Measurements from ENCODE around the gene SUGP2. TPM values are rescaled to one million over a fixed set of nuclear protein-coding genes. Genes with fewer than 3 reads are reported as not detected.

The SUGP2 gene
- total RNA-seq, 2 donors from 2014 or later: 44.1 to 55.3 TPM

GRCh38 chr19:19057317-19057716 lies 24.0 kb upstream of the SUGP2 start:
- intact Hi-C loops (cut with DNase I): no loop called here
- no peak for DNase-seq
- H3K4me1 ChIP-seq: no peaks in the 10 kb centered on the region
- no peak overlapping the region for H3K4me3 ChIP-seq
- H3K27ac ChIP-seq: no peak overlapping the region
- no peaks in the 10 kb centered on the region for H3K9me3 ChIP-seq
- TF ChIP-seq CTCF (IDR thresholded peaks at IDR 0.05): no peak
- H3K36me3 ChIP-seq: peaks cover 10% of the 10 kb centered on the region
- H3K27me3 ChIP-seq: no peaks in the 10 kb centered on the region
- H3K9ac ChIP-seq (ENCODE audit: low read depth in 2 of 2, low read length in 2 of 2): no peak overlapping the region

DNA sequence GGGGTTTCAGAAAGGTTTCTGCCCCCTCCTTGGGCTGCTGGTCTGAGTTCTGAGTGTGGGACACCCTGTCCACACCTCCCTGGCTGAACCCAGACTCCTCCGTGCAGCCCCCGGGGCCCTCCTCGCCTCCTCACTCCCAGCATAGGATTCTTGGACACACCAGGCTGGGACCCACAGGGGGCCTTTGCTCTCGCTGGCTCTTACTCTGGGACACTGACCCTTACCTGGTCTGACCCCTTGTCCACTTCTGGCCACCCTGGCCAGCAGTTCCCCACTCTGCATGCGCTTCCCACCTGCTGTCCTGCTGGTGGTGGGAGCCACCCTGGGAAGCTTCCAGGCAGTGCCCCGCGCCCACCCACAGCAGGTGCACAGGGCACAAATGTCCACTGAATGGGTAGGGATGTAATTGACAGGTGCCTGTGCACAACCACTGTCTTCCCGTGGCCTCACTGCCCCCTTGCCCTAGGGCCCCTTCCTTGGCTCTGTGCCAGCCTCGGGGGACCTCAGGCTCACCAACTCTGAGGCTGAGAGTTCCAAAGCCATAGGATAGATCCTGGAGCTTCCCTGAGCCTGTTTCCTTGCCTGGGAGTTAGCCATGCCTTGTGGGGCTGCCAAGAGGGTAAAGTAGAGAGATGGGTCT lies 23.4 kb upstream of the SUGP2 start:
- no peak overlapping the region for H3K9ac ChIP-seq (ENCODE audit: low read depth in 2 of 2, low read length in 2 of 2)
- intact Hi-C loops (cut with DNase I): no loop called here
- H3K27ac ChIP-seq: no peak overlapping the region
- no peaks in the 10 kb centered on the region for H3K4me1 ChIP-seq
- no peaks in the 10 kb centered on the region for H3K27me3 ChIP-seq
- DNase-seq: no peak
- H3K4me3 ChIP-seq: no peak overlapping the region
- no peak for TF ChIP-seq CTCF (IDR thresholded peaks at IDR 0.05)
- no peaks in the 10 kb centered on the region for H3K9me3 ChIP-seq
- H3K36me3 ChIP-seq: peaks cover 10% of the 10 kb centered on the region

DNA sequence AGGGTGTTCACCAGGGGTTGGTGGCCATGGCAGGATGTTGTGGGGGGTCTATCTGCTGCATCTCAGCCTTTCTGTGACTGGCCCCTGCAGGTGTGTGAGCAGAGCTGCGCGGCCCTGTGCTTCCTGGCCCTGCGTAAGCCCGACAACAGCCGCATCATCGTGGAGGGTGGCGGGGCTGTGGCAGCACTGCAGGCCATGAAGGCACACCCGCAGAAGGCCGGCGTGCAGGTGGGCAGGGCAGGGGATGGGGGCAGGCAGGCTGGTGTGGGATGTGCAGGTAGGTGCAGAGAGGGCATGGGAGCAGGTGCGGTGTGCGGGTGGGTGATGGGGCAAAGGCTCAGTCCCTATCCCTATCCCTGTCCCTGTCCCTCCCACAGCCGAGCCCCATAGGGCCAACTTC lies 22.4 kb upstream of the SUGP2 start:
- no peak for TF ChIP-seq CTCF (IDR thresholded peaks at IDR 0.05)
- Histone ChIP-seq H3K9me3 (no peaks in the 10 kb centered on the region), H3K27ac (no peak overlapping the region), H3K36me3 (peaks cover 10% of the 10 kb centered on the region), H3K27me3 (no peaks in the 10 kb centered on the region), H3K4me1 (no peaks in the 10 kb centered on the region), H3K4me3 (no peak overlapping the region), H3K9ac (ENCODE audit: low read depth in 2 of 2, low read length in 2 of 2) (no peak overlapping the region)
- DNase-seq: no peak
- intact Hi-C loops (cut with DNase I): loop anchor here (2.0 kb wide), 1 partner anchor 85 kb away; no protein-coding TSS in a partner anchor

- H3K36me3 ChIP-seq: peaks cover 10% of the 10 kb centered on the region
- no peaks in the 10 kb centered on the region for H3K27me3 ChIP-seq
- DNase-seq: no peak
- no peaks in the 10 kb centered on the region for H3K9me3 ChIP-seq
- H3K4me3 ChIP-seq: no peak overlapping the region
- no peak overlapping the region for H3K27ac ChIP-seq
- no peak for TF ChIP-seq CTCF (IDR thresholded peaks at IDR 0.05)
- intact Hi-C loops (cut with DNase I): loop anchor here (2.0 kb wide), 1 partner anchor 86 kb away; no protein-coding TSS in a partner anchor
- H3K4me1 ChIP-seq: no peaks in the 10 kb centered on the region
- H3K9ac ChIP-seq (ENCODE audit: low read depth in 2 of 2, low read length in 2 of 2): no peak overlapping the region
These were observed 21.7 kb upstream of the SUGP2 start for GRCh38 chr19:19054939-19055440.

GRCh38 chr19:19054315-19054938 lies 21.1 kb upstream of the SUGP2 start:
- TF ChIP-seq CTCF (IDR thresholded peaks at IDR 0.05): no peak
- no peak overlapping the region for H3K9ac ChIP-seq (ENCODE audit: low read depth in 2 of 2, low read length in 2 of 2)

More at GRCh38 chr19:19054315-19054938, 21.1 kb upstream of the SUGP2 start:
- no peak for DNase-seq
- no peaks in the 10 kb centered on the region for H3K9me3 ChIP-seq
- intact Hi-C loops (cut with DNase I): loop anchor here (2.0 kb wide), 1 partner anchor 86 kb away; no protein-coding TSS in a partner anchor
- no peaks in the 10 kb centered on the region for H3K4me1 ChIP-seq
- H3K27me3 ChIP-seq: no peaks in the 10 kb centered on the region
- H3K27ac ChIP-seq: no peak overlapping the region
- H3K4me3 ChIP-seq: no peak overlapping the region
- H3K36me3 ChIP-seq: peaks cover 10% of the 10 kb centered on the region
